ENCODE data around the gene TMEM139.
A peak's percentile ranks its signal among the peaks of the same experiment; 100 is the strongest.

The TMEM139 gene

DNA sequence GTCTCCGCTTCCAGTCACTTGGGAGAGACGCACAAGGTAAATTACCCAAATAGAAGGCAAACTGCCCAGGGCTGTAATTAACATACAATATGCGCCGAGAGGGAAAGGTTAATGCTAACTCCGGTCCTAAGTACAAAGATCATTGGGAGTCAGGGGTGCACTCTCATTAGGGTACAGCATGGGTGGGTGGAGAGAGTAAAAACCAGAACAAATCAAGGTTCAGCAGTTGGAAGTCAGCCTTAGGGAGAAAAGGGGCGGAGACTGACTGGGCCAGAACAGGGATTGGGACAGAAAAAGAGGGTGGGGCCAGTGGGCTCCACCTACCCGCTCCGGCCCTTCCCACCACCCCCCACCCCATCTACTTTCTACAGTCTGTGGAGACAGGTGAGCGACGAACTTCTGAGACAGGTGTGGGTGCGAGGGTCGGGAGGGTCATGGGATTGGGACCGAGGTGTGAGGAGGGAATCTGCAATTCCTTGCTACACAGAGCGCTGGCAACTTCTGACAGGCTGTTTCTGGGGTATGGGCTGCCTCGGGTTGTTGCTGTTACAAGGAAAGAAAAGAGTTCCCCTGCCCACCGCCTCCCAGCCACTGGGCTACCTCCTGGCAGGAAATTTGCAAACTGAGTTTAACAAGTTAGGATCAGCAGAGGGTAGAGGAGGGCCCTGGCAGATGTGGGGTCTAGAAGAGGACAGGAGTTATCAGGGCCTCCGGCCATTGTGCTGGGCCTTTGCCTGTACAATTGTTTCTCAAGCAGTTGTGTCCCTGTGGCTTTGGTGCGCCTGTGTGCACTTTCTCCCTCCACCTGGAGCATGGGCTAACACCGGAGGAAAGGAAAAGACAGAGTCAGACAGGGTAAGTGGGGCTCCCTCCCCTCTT is at the start of gene TMEM139:
Gene TMEM139 (plus strand): TSS at position 368 of the 879 bp plus-strand sequence. CDS start 1,000 bp downstream, outside the sequence.
- no peak for DNase-seq

DNA sequence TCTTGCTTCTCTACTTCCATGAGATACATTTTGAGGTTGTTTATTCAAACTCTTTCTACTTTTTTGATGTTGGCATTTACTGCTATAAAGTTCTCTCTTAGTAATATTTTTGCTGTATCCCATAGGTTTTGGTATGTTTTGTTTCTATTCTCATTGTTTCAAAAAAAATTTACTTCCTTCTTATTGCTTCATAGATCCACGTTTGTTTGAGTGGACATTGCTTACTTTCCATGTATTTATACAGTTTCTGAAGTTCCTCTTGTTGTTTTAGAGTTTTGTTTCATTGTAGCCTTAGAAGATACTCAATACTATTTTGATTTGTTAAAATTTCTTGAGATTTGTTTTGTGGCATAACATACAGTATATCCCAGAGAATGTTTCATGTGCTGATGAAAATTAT is 49.2 kb upstream of the TMEM139 start:
- no peak for DNase-seq

DNA sequence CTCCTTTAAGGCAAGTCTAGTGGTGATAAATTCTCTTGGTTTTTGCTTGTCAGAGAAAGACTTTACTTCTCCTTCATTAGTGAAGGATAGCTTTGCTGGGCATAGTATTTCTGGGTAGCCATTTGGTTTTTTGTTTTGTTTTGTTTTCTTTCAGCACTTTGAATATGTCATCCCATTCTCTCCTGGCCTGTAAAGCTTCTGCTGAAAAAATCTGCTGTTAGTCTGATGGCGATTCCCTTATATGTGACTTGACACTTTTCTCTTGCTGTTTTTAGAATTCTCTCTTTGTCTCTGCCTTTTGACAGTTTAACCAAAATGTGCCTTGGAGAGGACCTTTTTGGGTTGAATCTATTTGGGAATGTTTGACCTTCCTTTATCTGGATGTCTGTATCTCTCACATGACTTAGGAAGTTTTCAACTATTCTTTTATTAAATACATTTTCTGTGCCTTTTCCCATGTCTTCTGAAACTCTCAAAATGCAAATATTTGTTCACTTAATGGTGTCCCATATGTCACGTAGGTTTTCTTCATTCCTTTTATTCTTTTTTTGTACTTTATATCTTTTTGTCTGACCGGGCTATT is 48.3 kb upstream of the TMEM139 start:
- no peak for DNase-seq

DNA sequence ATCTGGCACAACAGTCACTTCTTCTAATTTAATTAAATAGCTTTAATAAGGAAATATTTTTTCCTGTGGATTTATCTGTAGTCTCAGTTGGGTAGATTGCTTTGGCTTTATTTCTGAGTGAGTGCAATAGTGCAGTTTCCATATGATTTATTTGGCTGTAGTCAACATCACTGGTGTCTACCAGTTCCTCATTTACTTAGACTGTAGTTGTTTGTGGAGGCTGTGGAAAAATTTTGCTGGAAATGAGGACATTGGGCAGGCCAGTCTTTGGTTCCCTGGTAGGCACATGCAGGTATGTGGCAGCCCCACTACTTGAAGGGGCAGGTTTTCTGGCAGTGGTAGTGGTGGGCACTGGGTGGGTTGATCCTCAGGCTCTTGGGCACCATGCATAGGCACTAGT is 47.4 kb upstream of the TMEM139 start:
- no peak for DNase-seq

DNA sequence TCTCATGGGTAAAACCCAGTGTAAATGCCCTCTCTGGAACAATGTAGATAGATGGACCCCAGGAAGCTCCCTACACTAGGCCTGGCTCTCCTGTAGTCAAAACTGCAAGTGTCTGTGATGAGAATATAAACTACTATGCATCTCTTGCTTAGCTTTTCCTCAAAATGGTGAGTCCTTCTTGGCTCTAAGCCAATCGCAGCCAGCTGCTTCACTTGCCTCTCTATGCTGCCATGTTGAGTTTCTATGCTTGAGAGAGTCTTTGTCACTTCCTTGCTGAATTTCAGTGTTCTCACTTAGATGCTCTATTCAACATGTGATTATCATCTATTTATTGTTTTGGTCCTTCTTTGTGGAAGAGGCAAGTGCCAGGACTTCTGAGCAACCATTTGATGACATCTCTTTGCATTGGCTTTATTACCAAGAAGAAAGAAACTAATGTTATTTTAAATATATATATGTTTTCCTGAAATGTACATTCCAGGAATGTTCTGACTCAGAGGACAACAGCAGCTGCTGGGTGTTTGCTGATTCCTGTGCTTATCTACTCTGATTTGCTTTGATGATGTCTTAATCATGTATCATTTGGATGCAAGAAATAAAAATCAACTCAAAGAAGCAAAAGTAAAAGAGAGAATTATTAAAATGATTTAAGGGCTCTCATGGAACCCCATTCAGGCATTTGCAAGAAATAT is 46.3 kb upstream of the TMEM139 start:
- no peak for DNase-seq

DNA sequence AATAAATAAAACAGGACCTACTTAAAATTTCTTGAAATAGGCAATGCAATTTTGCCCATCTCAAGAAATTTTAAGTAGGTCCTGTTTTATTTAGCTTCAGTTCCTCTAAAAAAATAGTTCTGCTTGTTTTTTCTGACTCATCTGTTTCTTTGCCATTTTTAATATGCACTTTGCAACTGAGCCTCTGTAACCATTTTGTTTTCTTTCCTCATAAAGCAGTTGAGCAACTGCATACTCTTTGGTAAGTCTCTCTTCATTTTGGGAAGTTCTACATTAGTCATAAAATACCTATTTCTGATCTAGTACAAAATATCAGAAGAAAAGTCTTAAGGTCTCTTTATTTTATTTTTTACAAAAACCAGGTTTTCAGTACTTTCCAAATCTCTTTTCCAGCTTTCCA is 44.9 kb upstream of the TMEM139 start:
- no peak for DNase-seq

DNA sequence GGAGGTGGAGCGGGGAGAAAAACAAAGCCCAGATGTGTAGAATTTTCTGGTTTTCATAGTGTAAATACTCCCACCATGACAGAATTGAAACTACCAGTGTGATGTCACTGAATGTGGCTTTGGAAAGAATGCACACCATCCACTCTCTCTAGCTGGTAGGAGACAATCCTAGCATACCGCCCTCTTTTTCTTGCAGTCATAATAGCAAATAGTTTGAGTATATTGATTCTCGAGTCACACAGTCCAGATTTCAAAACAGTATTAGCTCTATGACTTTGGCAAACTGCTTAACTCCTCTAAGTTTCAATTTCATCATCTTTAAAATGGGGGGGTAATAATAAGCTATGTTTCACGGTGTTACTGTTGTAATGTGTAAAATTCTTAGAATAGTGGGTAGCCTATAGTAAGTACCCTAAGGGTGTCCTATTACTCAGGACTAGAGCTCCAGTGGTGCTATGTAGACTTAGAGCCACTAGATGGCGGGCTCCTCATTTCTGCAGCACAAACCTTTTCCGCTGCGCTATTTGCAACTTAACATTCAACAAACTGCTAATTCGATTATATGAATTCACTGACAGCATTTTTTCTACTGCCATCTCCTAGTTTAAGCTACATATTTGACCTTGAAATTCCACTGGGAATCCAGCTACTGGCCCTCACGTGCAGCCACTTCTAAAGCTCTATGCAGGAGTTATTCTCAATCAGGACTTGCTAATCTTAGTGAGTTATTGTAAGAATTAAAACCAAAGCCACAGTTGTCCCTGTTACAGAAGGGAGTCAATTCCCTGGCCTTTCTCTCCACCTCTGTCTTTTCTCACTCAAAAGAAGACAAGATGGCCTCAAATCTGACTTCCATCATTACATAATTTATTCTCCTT is 44.2 kb upstream of the TMEM139 start:
- DNase-seq = peak; percentile 62

DNA sequence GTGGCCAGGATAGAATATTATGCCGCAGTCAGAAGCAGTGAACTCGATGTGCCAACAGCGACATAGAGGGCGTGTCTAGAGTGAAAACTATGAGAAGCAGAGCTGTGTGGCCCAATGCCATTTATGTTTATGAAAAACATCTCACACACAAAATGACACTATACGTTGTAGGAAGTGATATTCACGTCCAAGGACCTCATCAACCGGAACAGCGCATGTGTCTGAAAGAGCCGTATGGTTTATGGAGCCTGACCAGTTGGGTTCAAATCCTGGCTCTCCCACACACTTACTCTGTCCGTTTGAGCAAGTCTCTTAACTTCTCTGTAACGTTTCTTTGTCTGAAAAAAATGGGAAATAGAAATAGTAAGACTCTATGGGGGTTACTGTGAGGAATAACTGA is 42.5 kb upstream of the TMEM139 start:
- no peak for DNase-seq

DNA sequence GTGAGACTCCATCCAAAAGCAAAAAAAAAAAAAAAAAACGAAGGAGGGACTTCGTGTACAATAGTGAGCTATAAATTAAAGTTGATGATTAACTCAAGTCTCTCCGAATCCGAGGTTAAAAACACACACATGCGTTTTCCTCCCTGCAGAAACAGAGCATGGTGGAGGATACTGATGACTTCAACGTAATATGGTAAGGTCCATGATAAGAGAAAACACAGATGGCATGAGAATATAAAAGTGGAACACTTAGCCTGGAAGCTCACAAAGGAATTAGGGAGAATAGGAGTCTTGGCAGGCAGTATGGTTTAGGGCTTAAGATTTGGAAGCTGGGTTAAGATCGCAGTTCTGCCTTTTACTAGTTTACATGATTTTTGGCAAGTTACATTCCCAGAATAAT is 41.6 kb upstream of the TMEM139 start:
- no peak for DNase-seq

DNA sequence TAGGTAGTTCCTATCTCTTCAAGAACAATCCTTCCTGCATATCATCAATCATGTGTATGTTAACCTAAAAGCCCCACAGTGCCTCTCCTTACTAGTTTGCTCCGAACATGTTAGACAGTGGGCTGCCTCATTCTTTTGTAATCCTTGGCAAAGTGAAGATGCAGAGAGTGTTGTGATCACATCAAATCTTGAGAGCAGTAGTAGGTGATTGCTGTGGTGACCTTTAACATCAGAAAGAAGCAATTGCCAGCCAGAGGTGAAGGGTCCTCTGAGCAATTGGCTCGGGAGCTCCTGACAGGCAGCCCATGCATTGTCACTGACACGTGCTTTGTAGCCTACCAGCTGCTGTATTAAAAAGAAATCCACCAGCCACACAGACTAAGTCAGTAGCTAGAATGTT is 41.1 kb upstream of the TMEM139 start:
- DNase-seq = no peak

DNA sequence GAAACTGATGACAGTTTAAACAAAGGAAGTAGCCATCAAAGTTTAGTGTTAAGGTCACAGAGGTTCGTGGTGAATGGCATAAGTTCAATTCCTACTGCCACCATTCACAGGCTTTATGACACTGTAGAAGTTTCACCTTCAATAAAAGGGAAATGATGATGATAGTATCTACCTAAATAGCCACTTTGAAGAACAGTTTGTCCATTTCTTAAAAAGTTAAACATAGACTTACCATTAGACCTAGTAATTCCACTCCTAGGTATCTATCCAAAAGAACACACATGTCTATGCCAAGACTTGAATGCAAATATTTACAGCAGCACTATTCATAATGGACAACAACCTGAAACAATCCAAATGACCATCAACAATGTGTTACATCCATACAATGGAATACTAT is 40.4 kb upstream of the TMEM139 start:
- no peak for DNase-seq

DNA sequence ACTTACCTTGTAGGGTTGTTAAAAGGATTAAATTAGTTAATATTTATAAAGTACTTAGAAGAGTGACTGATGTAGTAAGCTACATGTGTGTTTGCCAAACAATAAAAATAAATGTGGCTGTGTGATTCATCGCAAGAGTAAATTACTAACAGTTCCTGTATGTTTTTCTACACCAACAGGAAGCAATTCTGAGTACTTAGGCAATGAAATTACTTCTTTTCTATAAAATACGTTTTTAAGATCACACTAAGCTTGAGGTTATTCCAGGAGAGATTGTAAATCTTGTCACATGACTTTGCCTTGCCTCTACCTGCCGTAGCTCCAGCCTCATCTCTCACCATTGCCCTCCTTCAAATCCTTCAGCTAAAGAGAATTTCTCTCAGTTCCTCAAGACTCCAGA is 39.6 kb upstream of the TMEM139 start:
- no peak for DNase-seq

DNA sequence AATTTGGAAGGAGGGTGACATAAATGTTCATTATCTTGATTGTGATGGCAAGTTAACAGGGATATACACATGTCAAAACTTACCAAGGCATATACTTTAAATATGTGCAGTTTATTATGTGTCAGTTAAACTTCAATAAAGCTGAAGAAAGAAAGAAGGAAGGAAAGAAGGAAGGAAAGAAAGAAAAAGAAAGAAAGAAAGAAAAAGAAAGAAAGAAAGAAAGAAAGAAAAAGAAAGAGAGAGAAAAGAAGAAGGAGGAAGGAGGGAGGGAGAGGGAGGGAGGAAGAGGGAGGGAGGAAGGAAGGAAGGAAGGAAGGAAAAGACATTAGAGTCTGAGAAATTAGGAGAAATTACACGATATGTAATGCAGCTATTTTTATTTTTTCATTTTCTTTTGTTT is 37.4 kb upstream of the TMEM139 start:
- no peak for DNase-seq

DNA sequence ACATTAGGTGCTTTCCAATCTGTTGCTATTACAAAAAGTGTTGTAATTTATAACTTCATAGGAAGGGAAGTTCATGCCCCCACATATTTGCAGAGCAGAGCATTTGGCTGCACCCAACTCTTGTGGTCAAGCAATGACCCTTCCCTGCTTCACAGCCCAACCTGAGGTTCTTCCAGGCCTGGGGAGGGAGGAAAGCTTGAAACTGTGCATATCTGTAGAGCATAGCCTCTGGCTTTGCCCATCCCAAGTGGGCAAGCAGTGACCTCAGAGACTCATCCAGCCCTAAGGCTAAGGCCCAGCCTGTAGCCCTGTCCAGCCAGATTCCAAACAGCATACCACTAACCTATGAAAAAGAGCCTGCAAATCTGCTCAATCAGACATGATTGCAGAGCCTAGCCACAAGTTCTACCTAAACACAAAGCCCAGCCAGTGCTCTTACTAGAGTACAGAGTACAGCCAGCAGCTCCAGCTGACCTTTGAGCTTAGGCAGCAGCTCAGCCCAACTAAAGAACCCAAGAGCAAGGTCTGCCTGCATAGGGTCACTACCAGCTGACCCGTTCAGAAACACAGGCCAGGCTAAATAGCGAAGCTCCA is 35.9 kb upstream of the TMEM139 start:
- DNase-seq = no peak

DNA sequence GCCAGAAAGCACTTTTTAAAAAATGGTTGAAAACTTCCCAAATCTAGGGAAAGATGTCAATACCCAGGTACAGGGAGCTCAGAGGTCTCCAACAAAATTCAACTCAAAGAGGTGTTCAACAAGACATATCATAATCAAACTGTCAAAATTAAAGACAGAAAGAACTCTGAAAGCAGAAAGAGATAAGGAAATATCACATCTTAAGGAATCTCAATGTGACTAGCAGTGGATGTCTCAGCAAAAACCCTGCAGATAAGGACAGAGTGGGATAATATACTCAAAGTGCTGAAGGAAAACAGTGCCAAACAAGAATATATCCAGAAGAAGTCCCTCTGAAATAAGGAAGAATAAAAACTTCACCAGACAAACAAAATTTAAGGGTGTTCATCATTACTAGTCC is 34.6 kb upstream of the TMEM139 start:
- DNase-seq = no peak

DNA sequence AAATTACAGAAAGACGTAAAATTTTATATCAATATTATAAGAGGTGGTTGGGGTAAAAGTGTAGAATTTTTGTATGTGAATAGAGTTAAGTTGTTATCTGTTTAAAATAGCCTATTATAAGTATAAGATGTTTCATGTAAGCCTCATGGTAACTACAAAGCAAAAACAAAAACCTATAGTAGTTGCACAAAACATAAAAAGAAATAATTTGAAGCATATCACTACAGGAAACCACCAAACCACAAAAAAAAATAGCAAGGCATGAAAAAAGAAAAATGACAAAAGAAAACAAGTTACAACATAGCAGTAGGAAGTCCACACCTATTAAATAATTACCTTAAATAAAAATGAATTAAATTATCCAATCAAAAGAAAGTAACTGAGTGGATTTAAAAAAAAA is 33.9 kb upstream of the TMEM139 start:
- no peak for DNase-seq

DNA sequence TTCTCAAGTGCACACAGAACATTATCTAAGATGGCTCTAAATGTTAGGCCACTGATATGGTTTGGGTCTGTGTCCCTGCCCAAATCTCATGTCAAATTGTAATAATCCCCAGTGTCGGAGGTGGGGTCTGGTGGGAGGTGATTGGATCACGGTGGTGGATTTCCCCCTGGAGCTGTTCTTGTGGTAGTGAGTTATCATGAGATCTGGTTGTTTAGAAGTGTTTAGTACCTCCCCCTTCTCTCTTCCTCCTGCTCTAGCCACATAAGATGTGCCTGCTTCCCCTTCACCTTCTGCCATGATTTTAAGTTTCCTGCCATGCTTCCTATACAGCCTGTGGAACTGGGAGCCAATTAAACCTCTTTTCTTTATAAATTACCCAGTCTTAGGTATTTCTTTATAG is 32.8 kb upstream of the TMEM139 start:
- DNase-seq = no peak

DNA sequence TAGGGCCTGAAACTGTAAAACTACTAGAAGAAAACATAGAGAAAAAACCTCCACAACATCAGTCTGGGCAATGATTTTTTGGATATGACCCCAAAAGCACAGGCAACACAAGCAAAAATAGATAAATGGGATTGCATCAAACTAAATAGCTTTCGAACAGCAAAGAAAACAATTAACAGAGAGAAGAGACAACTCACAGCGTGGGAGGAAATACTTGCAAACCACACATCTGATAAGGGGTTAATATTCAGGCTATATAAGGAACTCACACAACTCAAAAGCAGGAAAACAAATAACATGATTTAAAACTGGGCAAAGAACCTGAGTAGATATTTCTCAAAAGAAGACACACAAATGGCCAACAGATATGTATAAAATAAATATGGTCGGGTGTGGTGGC is 29.2 kb upstream of the TMEM139 start:
- DNase-seq = no peak

DNA sequence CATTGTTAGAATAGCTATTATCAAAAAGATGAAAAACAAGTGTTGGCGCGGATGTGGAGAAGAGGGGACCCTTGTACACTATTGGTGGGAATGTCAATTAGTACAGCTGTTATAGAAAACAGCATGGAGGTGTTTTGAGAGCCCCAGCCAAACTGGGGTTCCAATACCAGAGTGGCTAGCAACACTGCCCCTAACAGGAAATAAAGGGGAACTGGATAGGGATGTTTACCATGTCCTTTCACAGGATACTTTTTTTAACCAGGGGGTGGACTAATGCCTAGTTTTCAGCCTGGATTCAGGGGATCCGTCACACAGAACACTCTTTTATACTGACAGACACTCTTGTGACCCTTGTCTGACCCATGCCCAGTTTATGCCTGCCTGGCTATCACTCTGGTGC is 28.4 kb upstream of the TMEM139 start:
- DNase-seq = no peak

DNA sequence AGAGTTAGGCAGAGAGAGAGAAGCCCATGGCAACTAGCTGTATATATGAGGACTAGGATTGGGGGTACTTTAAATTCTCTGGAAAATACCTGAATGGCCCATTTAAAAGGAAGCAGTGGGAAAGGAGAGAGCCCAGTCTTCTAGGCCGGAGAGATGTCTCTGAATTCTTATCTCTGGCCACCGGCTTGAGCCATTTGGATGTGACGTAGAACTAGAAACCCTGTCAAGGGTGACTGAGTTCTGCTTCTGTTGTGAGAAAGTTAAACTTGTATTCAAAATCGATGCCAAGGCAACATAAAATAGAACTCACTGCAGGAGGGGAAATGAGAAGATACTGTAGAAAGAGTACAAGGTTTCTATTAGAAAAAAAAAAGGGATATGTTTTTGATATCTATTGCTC is 27.8 kb upstream of the TMEM139 start:
- no peak for DNase-seq

DNA sequence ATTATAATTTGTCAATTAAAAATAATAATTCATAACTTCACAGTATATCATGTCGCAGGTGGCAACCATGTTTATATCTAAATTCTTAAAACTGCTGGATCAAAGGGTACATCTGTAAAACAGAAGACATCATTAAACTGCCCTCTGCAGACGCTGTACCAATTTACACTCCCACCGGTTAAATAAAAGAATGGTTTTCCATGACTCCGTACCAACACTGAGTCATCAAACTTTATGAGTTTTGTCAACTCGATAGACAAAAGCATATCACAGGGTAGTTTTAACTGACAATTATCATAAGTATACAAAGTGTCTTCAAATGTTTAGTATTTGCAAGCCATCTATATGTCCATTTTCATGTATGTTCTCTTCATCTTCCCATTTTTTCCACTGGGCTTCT is 27.3 kb upstream of the TMEM139 start:
- no peak for DNase-seq

DNA sequence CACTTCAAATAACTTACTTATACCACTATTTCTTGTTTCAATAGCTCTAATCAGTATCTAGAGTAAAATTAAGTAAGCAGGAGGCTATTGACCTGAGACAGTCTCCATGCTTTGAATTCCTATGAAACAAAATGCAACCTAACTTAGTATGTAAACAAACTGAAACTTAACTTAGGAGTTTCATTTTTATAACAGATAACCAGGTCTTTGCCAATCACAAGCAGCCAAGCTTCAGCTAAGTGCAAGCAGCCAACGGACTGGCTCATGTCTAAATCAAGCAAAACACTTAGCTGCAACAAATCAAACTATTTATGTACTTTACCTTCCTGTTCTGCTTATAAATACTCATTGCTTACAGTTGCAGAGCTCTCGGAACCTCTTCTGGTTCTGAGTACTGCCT is 25.9 kb upstream of the TMEM139 start:
- no peak for DNase-seq

DNA sequence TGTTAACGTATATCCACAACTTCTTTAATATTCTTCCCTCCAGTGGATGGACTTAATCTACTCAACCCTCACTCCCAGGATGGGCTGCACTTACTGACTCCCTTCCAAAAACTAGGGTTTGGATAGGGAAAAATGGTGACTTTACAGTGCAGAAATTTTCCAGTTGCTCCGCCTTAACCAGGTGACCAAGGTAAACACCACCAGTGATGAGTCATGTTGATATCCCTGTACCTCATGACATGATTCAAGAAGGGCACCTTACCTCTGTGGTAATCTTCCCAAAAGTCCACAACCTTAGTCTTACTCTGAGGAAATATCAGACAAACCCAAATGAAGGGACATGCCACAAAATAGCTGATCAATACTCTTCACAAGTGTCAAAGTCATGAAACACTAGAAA is 25.0 kb upstream of the TMEM139 start:
- no peak for DNase-seq

All from activated CD4-positive, CD25-positive, alpha-beta regulatory T cell treated with anti-CD3 and anti-CD28 coated beads, Interleukin-2, amount 50 U/mL, for 72 hours (primary cell).